Activated naive CD4-positive, alpha-beta T cell treated with anti-CD3 and anti-CD28 coated beads, Interleukin-2, amount 10 ng/mL, durations not matched to agents 7 days and 5 days (primary cell): Measurements from ENCODE around the gene SLC9A9.

Source experiments
- CTCF ChIA-PET: fragments of 350-600 bp; sonication (Branson Sonifier 250); formaldehyde crosslinking; loops from one replicate; lab custom pipeline; 2021; ENCODE audit warnings: antibody characterized with exemption; lab: Charles Lee
- DNase-seq: peaks from one replicate; pipeline ENCODE4 v3.0.0-alpha.2; 2020
- H3K27ac Mint-ChIP-seq: one replicate; pipeline ENCODE4 v1.8.0; 2021; ENCODE audit warnings: mild to moderate bottlenecking, moderate library complexity, mixed read lengths
- H3K27me3 Mint-ChIP-seq: one replicate; pipeline ENCODE4 v1.8.0; 2021; ENCODE audit warnings: mild to moderate bottlenecking, mixed read lengths
- H3K36me3 Mint-ChIP-seq: one replicate; pipeline ENCODE4 v1.8.0; 2021; ENCODE audit warnings: mixed read lengths
- H3K4me1 Mint-ChIP-seq: one replicate; pipeline ENCODE4 v1.8.0; 2021; ENCODE audit warnings: mixed read lengths
- H3K4me3 Mint-ChIP-seq: one replicate; pipeline ENCODE4 v1.8.0; 2021; ENCODE audit warnings: mild to moderate bottlenecking, moderate library complexity, mixed read lengths
- H3K9me3 Mint-ChIP-seq: one replicate; pipeline ENCODE4 v1.8.0; 2021; ENCODE audit warnings: mixed read lengths

SLC9A9 gene

DNA sequence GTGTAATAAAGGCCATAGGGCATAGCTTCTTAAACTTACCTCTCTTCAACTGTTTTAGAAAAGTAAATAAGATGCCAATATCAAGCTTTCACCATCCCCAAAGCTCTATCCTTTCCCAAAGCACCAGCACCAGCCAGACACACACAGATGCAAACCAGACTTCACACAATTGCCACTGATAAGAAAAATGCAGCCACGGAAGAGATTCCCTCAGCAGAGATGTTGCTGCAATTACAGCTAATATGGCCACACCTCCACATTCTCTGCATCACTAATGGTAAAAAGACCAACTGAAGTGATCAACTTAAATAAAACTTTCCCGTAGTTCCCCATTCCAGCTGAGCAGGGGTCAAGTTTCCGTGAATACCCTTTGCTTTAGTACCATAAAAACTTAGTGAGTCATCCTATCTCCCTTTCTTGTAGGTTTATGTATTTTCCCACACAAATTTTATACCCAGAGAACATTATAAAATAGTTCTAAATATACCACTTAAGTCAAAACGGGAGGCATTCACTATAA lies 64.4 kb downstream of the SLC9A9 start:
- Mint-ChIP-seq H3K27ac (no peak overlapping the region), H3K4me3 (no peak overlapping the region), H3K4me1 (no peaks in the 10 kb centered on the region), H3K9me3 (no peaks in the 10 kb centered on the region), H3K27me3 (no peaks in the 10 kb centered on the region), H3K36me3 (no peaks in the 10 kb centered on the region)
- CTCF ChIA-PET = no interaction called here
- DNase-seq = no peak

DNA sequence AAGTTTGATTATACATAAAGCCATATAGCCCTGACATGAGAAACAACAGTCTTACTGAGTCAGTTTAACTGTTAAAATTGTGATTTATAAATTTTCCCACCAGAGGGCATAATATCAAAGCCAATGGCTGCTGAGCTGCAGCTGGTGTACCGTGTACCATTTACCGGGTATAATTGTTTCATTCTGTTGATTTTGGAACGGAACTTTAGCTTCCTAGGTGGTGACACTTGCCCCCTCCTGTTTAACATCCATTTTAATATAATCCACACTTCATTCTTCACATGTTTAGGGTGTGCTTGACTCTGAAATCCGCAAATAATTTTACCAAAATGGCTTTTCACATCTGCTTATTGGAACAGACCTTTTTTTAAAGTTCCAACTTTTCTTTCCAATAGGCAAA lies 72.8 kb downstream of the SLC9A9 start:
- Mint-ChIP-seq H3K27me3 (no peaks in the 10 kb centered on the region), H3K4me3 (no peak overlapping the region), H3K4me1 (no peaks in the 10 kb centered on the region), H3K9me3 (no peaks in the 10 kb centered on the region), H3K27ac (no peak overlapping the region), H3K36me3 (no peaks in the 10 kb centered on the region)
- CTCF ChIA-PET = interaction anchor here (0.9 to 1.2 kb wide), 9 partner anchors 9 to 118 kb away, joined by 3 to 10 read pairs (median 3); no protein-coding TSS in a partner anchor
- DNase-seq = no peak

DNA sequence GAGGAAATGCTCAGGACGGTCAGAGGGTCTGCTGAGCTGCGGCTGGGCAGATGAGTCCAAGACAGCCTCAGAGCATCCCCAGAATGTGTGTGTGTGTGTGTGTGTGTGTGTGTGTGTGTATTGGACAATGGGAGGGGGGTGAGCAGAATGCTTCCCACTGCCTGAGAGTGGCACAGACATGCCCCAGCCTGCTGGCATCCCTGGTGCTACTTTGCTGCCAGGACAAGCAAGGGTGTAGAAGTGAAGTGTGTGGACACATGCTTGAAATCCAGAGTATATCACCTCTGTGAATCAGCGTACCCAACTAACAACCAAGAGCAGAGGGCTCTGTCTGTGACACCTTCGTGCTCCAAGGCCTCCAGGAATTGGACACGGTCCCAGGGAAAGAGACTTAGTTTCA lies 76.3 kb downstream of the SLC9A9 start:
- no peaks in the 10 kb centered on the region for H3K36me3 Mint-ChIP-seq
- H3K27me3 Mint-ChIP-seq = no peaks in the 10 kb centered on the region
- no peak overlapping the region for H3K4me3 Mint-ChIP-seq
- H3K9me3 Mint-ChIP-seq = no peaks in the 10 kb centered on the region
- no peak overlapping the region for H3K27ac Mint-ChIP-seq
- DNase-seq = no peak
- CTCF ChIA-PET = no interaction called here
- H3K4me1 Mint-ChIP-seq = no peaks in the 10 kb centered on the region

DNA sequence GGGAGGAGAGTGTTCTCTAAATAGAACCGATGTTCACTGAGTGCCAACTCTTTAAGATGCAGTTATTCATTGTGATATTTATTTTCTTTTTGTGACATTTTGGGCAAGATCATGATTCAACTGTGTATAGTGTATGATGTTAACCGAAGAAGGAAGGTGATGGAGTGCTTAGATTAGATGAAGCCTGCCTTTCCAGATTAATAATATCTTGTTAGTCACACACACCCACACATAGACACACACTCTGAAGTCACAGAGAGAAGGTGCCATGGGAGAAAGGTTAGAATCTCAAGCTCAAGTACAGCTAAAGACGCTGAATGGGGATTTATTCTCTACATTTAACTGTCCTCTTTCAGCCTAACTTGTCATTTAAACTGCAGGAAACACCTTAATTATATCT lies 77.0 kb downstream of the SLC9A9 start:
- Mint-ChIP-seq H3K27ac (no peak overlapping the region), H3K4me3 (no peak overlapping the region), H3K36me3 (no peaks in the 10 kb centered on the region), H3K9me3 (no peaks in the 10 kb centered on the region), H3K27me3 (no peaks in the 10 kb centered on the region), H3K4me1 (no peaks in the 10 kb centered on the region)
- DNase-seq = no peak
- CTCF ChIA-PET = no interaction called here

DNA sequence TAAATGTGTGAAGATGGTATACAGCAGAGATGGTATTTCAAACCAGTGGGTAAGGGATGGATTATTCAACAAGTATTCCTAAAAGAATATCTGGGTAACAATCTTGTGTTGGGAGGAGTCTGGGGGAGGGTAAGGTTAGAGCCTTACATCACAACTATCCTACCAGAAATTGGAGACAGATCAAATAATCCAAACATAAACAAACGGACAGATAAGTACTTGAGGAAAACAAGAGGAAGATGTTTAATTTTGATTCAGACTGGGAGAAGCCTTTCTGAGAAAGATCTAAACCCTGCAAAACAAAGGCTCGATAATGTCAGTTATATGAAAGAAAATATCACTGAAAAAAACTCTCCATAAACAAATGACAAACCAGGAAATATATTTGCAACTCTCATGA lies 77.9 kb downstream of the SLC9A9 start:
- no peaks in the 10 kb centered on the region for H3K36me3 Mint-ChIP-seq
- H3K4me3 Mint-ChIP-seq = no peak overlapping the region
- no peak for DNase-seq
- H3K9me3 Mint-ChIP-seq = no peaks in the 10 kb centered on the region
- no peaks in the 10 kb centered on the region for H3K27me3 Mint-ChIP-seq
- H3K27ac Mint-ChIP-seq = no peak overlapping the region
- CTCF ChIA-PET = no interaction called here
- no peaks in the 10 kb centered on the region for H3K4me1 Mint-ChIP-seq

DNA sequence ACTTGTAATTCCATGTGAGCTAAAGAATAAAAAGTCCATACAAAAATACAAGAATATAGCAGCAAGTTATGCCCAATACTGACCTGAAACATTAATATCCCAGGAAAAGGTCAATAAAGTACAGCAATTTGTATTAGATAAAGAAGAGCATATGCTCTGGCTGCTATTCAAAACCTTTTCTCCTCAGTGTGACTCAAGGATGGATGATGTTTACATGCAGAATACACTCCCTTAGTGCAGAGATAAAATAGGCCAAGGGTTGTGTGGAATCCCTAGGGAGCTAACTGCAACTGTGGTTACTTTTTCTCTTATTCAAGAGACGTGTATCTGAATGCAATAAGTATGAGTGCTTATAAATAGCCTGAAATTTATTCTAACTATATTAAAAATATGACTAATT lies 78.7 kb downstream of the SLC9A9 start:
- Mint-ChIP-seq H3K27me3 (no peaks in the 10 kb centered on the region), H3K4me1 (no peaks in the 10 kb centered on the region), H3K9me3 (no peaks in the 10 kb centered on the region), H3K27ac (no peak overlapping the region), H3K4me3 (no peak overlapping the region), H3K36me3 (no peaks in the 10 kb centered on the region)
- CTCF ChIA-PET = no interaction called here
- DNase-seq = no peak

DNA sequence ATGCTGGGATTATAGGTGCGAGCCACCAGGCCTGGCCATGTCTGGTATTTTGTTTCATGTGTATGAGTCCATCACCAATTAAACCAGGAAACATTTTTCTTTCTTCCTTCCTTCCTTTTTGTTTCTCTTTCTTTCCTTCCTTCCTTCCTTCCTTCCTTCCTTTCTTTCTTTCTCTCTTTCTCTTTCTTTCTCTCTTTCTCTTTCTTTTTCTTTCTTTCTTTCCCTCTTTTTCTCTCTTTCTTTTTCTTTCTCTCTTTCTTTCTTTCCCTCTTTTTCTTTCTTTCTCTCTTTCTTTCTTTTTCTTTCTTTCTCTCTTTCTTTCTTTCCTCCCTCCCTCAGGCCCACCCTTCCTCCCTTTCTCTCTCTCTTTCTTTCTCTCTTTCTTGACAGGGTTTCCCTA lies 83.4 kb downstream of the SLC9A9 start:
- H3K4me3 Mint-ChIP-seq = no peak overlapping the region
- H3K9me3 Mint-ChIP-seq = peaks cover 5% of the 10 kb centered on the region
- H3K27me3 Mint-ChIP-seq = no peaks in the 10 kb centered on the region
- CTCF ChIA-PET = no interaction called here
- H3K36me3 Mint-ChIP-seq = peaks cover 7% of the 10 kb centered on the region
- no peaks in the 10 kb centered on the region for H3K4me1 Mint-ChIP-seq
- H3K27ac Mint-ChIP-seq = no peak overlapping the region
- DNase-seq = no peak

DNA sequence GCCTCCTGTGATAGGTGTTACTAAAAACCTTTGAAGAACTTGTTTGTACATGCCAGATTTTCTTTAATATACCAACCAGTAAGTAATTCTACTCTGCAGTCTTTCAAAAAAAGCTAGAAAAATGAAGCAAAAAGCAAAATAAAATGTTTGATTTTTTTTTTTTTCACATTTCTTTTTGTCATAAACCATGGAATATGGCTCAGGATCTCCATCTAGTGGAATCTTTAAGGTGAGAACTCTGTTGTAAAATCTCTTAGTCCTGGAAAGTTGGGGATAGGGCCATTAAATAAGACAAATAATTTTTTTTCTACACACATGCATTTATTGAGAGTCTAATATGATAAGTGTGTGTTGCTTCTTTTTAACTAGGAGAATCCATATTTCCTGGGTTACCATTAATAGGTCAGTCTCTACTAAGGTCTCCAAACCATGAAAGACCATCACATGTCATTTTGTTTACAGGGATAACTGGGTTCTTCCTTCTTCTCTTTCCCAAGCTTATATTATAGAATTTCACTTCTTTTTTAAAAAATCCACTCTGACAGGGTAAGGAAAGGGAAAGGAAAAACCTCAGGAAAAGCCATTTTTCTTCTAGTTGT lies 84.6 kb downstream of the SLC9A9 start:
- H3K27me3 Mint-ChIP-seq = no peaks in the 10 kb centered on the region
- CTCF ChIA-PET = no interaction called here
- H3K36me3 Mint-ChIP-seq = peaks cover 7% of the 10 kb centered on the region
- H3K4me1 Mint-ChIP-seq = no peaks in the 10 kb centered on the region
- peaks cover 5% of the 10 kb centered on the region for H3K9me3 Mint-ChIP-seq
- H3K4me3 Mint-ChIP-seq = no peak overlapping the region
- no peak for DNase-seq
- H3K27ac Mint-ChIP-seq = no peak overlapping the region

DNA sequence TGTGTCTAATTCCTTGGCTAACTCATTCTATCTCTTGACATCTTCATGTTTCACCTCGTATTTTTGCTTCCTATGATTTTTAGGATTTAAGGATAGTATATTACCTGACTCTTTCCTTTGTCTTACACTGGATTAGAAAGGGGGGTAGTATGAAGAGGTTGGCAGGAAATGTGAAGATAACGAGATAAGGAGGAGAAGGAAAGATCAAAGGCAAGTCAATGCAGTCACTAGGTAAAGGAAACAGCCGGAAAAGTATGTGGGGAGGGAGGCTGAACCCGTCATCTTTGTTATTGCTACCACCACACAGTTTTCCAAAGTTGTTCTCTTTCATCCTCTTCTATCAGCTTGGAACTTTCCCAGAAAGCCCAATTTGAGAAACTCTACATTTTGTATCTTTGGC lies 90.6 kb downstream of the SLC9A9 start:
- Mint-ChIP-seq H3K27ac (no peak overlapping the region), H3K4me3 (no peak overlapping the region), H3K36me3 (peaks cover 9% of the 10 kb centered on the region), H3K4me1 (peaks cover 48% of the 10 kb centered on the region), H3K9me3 (peaks cover 8% of the 10 kb centered on the region), H3K27me3 (no peaks in the 10 kb centered on the region)
- CTCF ChIA-PET = no interaction called here
- no peak for DNase-seq

DNA sequence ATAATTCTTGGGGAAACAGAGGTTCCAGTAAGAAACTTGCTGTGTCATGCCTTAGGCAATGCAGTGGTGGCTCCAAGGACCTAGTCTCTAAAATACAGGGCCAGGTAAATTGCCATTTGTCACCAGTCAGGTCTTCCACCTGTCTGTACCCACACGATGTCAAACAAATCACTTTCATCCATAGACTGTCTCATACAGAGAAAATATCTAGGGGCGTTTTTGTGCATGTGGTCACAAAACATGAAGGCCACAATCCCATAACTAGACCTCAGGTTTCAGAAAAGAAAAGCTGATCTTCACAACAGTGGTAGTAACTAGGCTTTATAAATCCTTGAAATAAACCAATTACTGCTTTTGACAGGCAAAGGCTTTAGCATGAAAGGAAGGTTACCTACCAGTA lies 92.3 kb downstream of the SLC9A9 start:
- Mint-ChIP-seq H3K4me3 (no peak overlapping the region), H3K36me3 (peaks cover 9% of the 10 kb centered on the region), H3K9me3 (peaks cover 8% of the 10 kb centered on the region), H3K4me1 (peaks cover 65% of the 10 kb centered on the region), H3K27ac (no peak overlapping the region), H3K27me3 (no peaks in the 10 kb centered on the region)
- no peak for DNase-seq
- CTCF ChIA-PET = no interaction called here

DNA sequence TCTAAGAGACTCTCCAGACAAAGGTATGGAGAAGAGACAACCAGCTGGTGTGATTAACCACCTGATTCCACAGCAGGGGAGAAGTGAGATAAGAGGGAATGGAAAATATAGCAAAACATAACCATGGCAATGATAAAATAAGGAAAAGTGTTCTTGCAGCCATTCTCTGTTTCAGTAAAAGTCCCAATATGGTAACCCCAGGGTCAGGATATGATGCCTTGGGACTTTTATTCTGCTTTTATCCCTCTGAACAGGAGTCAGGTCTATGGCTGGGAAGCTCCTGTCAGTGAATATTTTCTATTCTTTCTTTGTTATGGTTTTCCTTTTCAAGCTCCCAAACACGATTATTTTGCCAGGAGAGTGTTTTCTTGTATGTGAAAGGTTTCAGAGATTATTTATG lies 94.2 kb downstream of the SLC9A9 start:
- Mint-ChIP-seq H3K27ac (no peak overlapping the region), H3K27me3 (no peaks in the 10 kb centered on the region), H3K9me3 (peaks cover 3% of the 10 kb centered on the region), H3K4me1 (peaks cover 70% of the 10 kb centered on the region), H3K4me3 (no peak overlapping the region), H3K36me3 (peaks cover 3% of the 10 kb centered on the region)
- CTCF ChIA-PET = no interaction called here
- DNase-seq = no peak

DNA sequence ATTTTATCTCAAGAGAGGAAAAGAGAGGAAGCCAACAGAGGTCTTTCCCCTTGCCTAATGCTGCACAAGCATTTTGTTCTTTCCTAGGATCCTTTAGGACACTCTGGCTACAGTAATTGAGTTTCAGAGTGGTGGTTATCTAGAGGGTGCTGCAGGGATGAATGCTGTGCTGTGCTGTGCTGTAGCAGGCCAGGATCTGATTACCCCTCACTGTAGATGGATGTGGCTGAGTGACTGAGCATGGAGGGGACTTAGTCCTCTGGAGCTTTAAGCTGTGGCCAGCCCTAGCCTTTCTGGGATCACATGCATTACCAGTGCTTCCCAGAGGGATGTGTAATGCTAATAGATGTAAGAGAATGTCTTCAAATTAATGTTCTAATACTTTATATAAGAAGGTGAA lies 94.8 kb downstream of the SLC9A9 start:
- Mint-ChIP-seq H3K9me3 (peaks cover 3% of the 10 kb centered on the region), H3K27ac (peak overlapping the region; percentile 97), H3K4me1 (peaks cover 68% of the 10 kb centered on the region)

DNA sequence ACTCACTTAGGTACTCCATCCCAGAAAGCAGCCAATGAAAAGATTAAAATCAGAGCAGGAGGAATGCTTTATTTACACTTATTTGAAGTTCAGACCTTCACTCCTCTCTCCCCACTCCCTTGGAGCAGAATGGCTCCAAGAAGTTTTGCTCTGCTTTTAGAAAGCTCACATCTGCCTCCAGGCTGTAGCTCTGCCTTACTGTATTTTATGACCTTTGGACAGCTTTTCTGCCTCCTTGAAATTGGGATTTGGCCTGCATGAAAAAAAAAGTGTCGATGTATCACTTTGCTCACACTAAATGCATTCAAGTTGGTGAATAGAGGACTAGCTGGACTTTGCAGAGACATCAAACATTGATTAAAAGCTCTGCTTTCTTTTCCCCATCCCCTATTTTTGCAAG lies 95.3 kb downstream of the SLC9A9 start:
- CTCF ChIA-PET = interaction anchor here (0.9 to 1.1 kb wide), 3 partner anchors 10 to 632 kb away, joined by 3 read pairs; no protein-coding TSS in a partner anchor
- H3K4me1 Mint-ChIP-seq = peaks cover 63% of the 10 kb centered on the region
- H3K9me3 Mint-ChIP-seq = peaks cover 3% of the 10 kb centered on the region
- no peak for DNase-seq
- no peaks in the 10 kb centered on the region for H3K27me3 Mint-ChIP-seq
- H3K27ac Mint-ChIP-seq = peak overlapping the region; percentile 97
- no peak overlapping the region for H3K4me3 Mint-ChIP-seq
- H3K36me3 Mint-ChIP-seq = peaks cover 3% of the 10 kb centered on the region

More for the DNA sequence above, 94.8 kb downstream of the SLC9A9 start:
- no peak overlapping the region for H3K4me3 Mint-ChIP-seq
- no peak for DNase-seq
- H3K36me3 Mint-ChIP-seq = peaks cover 3% of the 10 kb centered on the region
- H3K27me3 Mint-ChIP-seq = no peaks in the 10 kb centered on the region
- CTCF ChIA-PET = no interaction called here

DNA sequence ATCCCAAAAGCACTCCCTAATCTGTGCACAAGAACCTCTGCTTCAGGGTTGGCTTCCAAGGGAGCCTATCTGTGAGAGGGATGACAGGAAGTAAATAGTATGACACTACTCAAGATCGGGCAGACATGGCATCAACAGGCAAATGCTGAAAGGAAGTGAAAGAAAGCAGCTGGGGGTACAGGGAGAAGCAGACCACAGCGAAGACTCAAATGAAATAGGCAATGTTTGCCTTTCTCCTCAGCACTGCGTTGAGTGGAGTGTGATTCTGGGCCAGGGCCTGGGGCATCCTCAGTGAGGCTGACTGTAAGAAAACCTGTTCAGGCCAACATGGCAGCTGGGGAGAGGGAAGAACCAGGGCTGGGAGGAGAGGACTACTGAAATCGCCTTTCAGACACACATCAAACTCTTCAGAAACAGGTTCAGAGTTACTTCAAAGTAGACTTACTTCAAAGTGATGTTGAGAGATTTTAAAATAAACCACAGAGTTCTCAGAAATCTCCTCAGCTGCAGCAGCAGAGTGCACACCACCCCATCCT lies 96.6 kb downstream of the SLC9A9 start:
- peaks cover 52% of the 10 kb centered on the region for H3K4me1 Mint-ChIP-seq
- CTCF ChIA-PET = interaction anchor here (0.5 to 1.3 kb wide), 3 partner anchors 24 to 657 kb away, joined by 3 to 5 read pairs (median 3); no protein-coding TSS in a partner anchor

DNA sequence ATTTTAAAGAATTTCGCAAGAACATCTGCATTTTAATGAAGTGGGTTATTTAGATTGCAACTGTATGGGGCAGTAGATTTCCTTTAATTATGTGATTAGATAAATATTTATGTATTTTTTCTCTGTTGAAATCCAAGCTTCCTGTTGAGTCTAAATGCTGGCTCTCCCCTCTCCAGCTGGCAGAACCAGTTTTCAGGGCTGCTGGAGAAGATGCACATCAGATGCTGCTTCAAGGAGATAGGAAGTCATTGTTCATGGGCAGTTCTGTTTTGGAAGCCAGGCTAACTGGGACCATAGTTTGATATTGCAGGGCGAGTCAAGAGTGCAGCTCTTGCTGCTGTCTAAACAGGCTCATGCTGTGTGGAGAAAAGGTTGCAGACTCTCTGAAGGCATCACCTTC lies 97.4 kb downstream of the SLC9A9 start:
- no peaks in the 10 kb centered on the region for H3K9me3 Mint-ChIP-seq
- peak overlapping the region; percentile 97 for H3K27ac Mint-ChIP-seq
- peaks cover 43% of the 10 kb centered on the region for H3K4me1 Mint-ChIP-seq
- DNase-seq = no peak
- no peak overlapping the region for H3K4me3 Mint-ChIP-seq
- no peaks in the 10 kb centered on the region for H3K27me3 Mint-ChIP-seq
- H3K36me3 Mint-ChIP-seq = peaks cover 5% of the 10 kb centered on the region
- CTCF ChIA-PET = no interaction called here

More for the DNA sequence above, 96.6 kb downstream of the SLC9A9 start:
- Mint-ChIP-seq H3K36me3 (no peaks in the 10 kb centered on the region), H3K9me3 (no peaks in the 10 kb centered on the region), H3K27me3 (no peaks in the 10 kb centered on the region), H3K27ac (peak overlapping the region; percentile 97), H3K4me3 (peak overlapping the region; percentile 65)
- DNase-seq = peak; percentile 56
